B cell (primary cell): ENCODE results near the gene HLA-B.

Experiments used
- EZH2 ChIP-seq: IDR thresholded peaks from 2 replicates; pipeline ENCODE4 v1.6.1; 2012; ENCODE audit warnings: borderline replicate concordance, low read depth, mild to moderate bottlenecking, moderate library complexity, low read length; ENCODE audit not compliant: insufficient read depth, poor library complexity, severe bottlenecking
- TF ChIP-seq, protein P1 (sequence below): fragments of 200-600 bp; IDR thresholded peaks from one replicate; pipeline ENCODE4 v1.8.0; 2022; ENCODE audit warnings: antibody characterized with exemption, mild to moderate bottlenecking

DNA sequence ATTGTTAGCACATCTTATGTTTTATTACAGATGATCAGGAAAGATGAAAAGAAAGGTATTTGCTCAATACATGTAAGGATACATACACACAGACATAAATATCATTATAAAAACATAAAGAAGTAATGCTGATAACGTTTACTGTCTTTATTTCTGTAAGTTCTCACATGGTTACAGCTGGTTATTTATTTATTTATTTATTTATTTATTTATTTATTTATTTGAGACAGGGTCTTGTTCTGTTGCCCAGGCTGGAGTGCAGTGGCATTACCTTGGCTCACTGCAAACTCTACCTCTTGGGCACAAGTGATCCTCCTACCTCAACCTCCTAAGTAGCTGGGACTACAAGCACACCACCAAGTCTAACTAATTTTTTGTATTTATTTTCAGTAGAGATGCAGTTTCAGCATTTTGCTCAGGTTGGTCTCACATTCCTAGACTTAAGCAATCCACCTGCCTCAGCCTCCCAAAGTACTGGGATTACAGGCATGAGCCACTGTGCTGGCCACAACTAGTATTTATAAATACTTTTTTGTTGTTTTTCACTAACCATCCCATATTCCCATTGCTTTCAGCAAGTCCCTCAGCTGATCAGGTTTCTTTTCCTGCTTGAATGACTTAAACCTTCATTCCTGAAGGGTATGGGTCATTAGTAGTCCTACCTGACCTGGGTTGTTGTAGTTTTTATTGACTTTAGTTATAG is 35.8 kb downstream of the HLA-B start:
- TF ChIP-seq, protein P1, sequence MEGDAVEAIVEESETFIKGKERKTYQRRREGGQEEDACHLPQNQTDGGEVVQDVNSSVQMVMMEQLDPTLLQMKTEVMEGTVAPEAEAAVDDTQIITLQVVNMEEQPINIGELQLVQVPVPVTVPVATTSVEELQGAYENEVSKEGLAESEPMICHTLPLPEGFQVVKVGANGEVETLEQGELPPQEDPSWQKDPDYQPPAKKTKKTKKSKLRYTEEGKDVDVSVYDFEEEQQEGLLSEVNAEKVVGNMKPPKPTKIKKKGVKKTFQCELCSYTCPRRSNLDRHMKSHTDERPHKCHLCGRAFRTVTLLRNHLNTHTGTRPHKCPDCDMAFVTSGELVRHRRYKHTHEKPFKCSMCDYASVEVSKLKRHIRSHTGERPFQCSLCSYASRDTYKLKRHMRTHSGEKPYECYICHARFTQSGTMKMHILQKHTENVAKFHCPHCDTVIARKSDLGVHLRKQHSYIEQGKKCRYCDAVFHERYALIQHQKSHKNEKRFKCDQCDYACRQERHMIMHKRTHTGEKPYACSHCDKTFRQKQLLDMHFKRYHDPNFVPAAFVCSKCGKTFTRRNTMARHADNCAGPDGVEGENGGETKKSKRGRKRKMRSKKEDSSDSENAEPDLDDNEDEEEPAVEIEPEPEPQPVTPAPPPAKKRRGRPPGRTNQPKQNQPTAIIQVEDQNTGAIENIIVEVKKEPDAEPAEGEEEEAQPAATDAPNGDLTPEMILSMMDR, result no peak
- TF ChIP-seq EZH2, result no peak
